Measurements from ENCODE around the gene SLC12A7. TPM values are rescaled to one million over a fixed set of nuclear protein-coding genes. Genes with fewer than 3 reads are reported as not detected.

SLC12A7 gene
- total RNA-seq, 1 experiment from 2014 or later: 30.8 TPM

- H3K4me3 Mint-ChIP-seq: no peak overlapping the region
- DNase-seq: no peak
- Histone ChIP-seq H3K4ac (ENCODE audit: low read depth, low read length) (no peak overlapping the region), H3K79me1 (ENCODE audit: insufficient read depth, low read depth, low read length, poor library complexity, severe bottlenecking) (no peaks in the 10 kb centered on the region), H3K18ac (ENCODE audit: insufficient read length, low read depth, low read length) (no peak overlapping the region), H2BK20ac (ENCODE audit: low read depth, low read length, poor library complexity, severe bottlenecking) (no peak overlapping the region), H2BK120ac (ENCODE audit: low read depth, low read length, poor library complexity, severe bottlenecking) (no peak overlapping the region), H3K9ac (ENCODE audit: extremely low read depth, insufficient read length, low read length) (no peak overlapping the region), H2BK12ac (ENCODE audit: insufficient read length, low read depth, low read length) (no peak overlapping the region), H2AK5ac (ENCODE audit: insufficient read length, low read length) (no peak overlapping the region), H3K4me1 (ENCODE audit: insufficient read depth, low read length) (no peaks in the 10 kb centered on the region), H3K23me2 (ENCODE audit: insufficient read length, low read depth, low read length, poor library complexity, severe bottlenecking) (no peaks in the 10 kb centered on the region), H3K27me3 (ENCODE audit: insufficient read depth, low read length) (no peaks in the 10 kb centered on the region), H3K9me3 (ENCODE audit: control insufficient read depth, low read depth, low read length) (no peaks in the 10 kb centered on the region), H2BK5ac (ENCODE audit: insufficient read length, low read length) (no peak overlapping the region), H3T11ph (ENCODE audit: low read length) (no peak overlapping the region), H3K79me2 (ENCODE audit: insufficient read depth, low read length) (no peaks in the 10 kb centered on the region), H3K56ac (ENCODE audit: insufficient read length, low read depth, low read length) (no peak overlapping the region), H3K23ac (ENCODE audit: insufficient read length, low read depth, low read length) (no peak overlapping the region), H4K8ac (replicated peaks; ENCODE audit: insufficient read length, low read depth, low read length) (no peak overlapping the region), H4K91ac (ENCODE audit: insufficient read length, low read depth, low read length) (no peak overlapping the region), H4K20me1 (ENCODE audit: control insufficient read depth, insufficient read depth, insufficient read length) (no peaks in the 10 kb centered on the region), H3K27ac (ENCODE audit: insufficient read length, low read depth, low read length) (no peak overlapping the region), H2BK15ac (ENCODE audit: low read depth, low read length) (no peak overlapping the region), H2AFZ (ENCODE audit: low read length) (no peak overlapping the region), H3K4me2 (ENCODE audit: insufficient read depth, insufficient read length, low read length) (no peak overlapping the region), H4K5ac (ENCODE audit: insufficient read length, low read depth, low read length) (no peak overlapping the region), H3K14ac (ENCODE audit: insufficient read depth, low read length) (no peak overlapping the region)
- no peak overlapping the region; a peak in 1 of 7 replicates for H3K27ac Mint-ChIP-seq
- no peaks in the 10 kb centered on the region for H3K27me3 Mint-ChIP-seq (ENCODE audit: low read depth)
- WGBS (ENCODE audit: extremely low coverage, insufficient read length, low lambda C conversion rate): no CpG with 5 or more reads among the region's 35 CpGs
- H3K4me1 Mint-ChIP-seq: no peaks in the 10 kb centered on the region
- H3K9me3 Mint-ChIP-seq: no peaks in the 10 kb centered on the region
- H3K36me3 Mint-ChIP-seq (ENCODE audit: insufficient read depth in 1 of 3, low read depth in 3 of 3): peaks cover 10 to 41% (median 28%) of the 10 kb centered on the region in 3 experiments
- TF ChIP-seq, protein P1, sequence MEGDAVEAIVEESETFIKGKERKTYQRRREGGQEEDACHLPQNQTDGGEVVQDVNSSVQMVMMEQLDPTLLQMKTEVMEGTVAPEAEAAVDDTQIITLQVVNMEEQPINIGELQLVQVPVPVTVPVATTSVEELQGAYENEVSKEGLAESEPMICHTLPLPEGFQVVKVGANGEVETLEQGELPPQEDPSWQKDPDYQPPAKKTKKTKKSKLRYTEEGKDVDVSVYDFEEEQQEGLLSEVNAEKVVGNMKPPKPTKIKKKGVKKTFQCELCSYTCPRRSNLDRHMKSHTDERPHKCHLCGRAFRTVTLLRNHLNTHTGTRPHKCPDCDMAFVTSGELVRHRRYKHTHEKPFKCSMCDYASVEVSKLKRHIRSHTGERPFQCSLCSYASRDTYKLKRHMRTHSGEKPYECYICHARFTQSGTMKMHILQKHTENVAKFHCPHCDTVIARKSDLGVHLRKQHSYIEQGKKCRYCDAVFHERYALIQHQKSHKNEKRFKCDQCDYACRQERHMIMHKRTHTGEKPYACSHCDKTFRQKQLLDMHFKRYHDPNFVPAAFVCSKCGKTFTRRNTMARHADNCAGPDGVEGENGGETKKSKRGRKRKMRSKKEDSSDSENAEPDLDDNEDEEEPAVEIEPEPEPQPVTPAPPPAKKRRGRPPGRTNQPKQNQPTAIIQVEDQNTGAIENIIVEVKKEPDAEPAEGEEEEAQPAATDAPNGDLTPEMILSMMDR (conservative IDR thresholded peaks at IDR 0.05): no peak
Measured at GRCh38 chr5:1079961-1080360, 31.9 kb downstream of the SLC12A7 start.

Data from H9 (cell line).